ENCODE results near the gene STK32A.
A peak's percentile ranks its signal among the peaks of the same experiment; 100 is the strongest.

The STK32A gene

DNA sequence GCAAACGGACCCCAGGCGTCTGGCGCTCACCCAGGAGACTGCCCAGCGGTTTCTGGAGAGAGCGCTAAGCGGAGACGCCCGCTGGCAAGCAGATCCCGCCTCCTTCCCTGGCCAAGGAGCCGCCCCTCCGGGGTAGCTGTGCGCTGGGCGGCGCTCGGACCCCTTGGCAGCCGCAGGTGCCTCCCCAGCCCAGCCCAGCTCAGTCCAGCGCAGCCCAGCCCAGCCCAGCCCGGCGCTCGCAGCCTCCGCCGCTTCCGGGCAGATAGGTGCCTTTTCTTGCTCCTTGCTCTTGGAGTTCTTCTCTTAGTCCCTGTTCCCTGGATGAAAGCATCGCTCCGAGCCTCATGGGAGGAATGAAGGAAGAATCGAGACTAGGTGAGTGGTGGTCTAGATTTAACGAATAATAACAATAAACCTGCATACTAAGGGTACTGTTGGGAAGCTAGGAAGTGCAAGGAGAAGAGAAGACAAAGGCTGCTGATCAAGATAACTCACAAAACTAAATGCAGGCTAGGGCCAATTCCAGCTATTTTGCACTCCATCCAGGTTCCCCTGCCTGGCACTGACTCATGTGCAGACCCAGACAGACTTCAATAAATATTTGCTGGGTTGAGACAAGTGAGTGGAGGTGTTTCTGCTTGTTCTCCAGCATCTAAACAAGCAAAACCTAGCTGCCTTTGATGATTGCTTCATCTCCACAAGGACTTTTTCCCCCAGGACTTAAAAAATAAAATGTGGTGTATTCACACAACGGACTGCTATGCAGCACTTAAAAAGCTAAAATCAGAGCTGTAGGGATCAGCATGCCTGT lies at the start of gene STK32A:
Gene STK32A (plus strand): TSS at position 202 of the 811 bp plus-strand sequence. CDS start 4,609 bp downstream, outside the sequence.
- DNase-seq (ENCODE audit: low spot score) = no peak
- in situ Hi-C loops (cut with MboI; ENCODE audit: low pct_unique_long_range_greater_than_20kb, low sequenced_read_pairs, unreplicated experiment) = no loop called here
- TF ChIP-seq, protein P1, sequence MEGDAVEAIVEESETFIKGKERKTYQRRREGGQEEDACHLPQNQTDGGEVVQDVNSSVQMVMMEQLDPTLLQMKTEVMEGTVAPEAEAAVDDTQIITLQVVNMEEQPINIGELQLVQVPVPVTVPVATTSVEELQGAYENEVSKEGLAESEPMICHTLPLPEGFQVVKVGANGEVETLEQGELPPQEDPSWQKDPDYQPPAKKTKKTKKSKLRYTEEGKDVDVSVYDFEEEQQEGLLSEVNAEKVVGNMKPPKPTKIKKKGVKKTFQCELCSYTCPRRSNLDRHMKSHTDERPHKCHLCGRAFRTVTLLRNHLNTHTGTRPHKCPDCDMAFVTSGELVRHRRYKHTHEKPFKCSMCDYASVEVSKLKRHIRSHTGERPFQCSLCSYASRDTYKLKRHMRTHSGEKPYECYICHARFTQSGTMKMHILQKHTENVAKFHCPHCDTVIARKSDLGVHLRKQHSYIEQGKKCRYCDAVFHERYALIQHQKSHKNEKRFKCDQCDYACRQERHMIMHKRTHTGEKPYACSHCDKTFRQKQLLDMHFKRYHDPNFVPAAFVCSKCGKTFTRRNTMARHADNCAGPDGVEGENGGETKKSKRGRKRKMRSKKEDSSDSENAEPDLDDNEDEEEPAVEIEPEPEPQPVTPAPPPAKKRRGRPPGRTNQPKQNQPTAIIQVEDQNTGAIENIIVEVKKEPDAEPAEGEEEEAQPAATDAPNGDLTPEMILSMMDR (IDR thresholded peaks at IDR 0.05; ENCODE audit: extremely low read depth, insufficient read depth, missing control alignments) = no peak

DNA sequence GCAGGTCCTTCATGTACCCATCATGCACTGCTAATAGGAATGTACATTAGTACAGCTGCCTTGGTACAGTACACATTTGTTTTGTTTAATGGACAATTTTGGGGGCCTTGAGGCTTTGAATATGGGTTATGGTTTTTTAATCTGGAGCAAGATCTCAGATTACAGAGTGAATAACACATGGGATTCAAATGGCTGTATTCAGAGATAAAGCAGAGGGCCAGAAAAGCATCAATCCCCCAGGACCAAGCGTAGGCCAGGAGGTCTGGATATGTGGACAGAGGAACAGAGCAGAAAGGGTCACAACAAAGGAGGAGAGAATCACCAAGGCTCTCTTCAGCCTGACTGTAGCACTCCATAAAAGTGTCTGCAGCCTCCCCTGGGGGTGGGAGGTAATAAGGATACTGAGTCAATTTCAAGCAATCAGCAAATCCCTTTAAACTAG lies 47.7 kb upstream of the STK32A start:
- TF ChIP-seq, protein P1 (IDR thresholded peaks at IDR 0.05; ENCODE audit: extremely low read depth, insufficient read depth, missing control alignments) = no peak
- DNase-seq (ENCODE audit: low spot score) = no peak
- in situ Hi-C loops (cut with MboI; ENCODE audit: low pct_unique_long_range_greater_than_20kb, low sequenced_read_pairs, unreplicated experiment) = loop anchor here (25.0 kb wide), 1 partner anchor 650 kb away; no protein-coding TSS in a partner anchor

DNA sequence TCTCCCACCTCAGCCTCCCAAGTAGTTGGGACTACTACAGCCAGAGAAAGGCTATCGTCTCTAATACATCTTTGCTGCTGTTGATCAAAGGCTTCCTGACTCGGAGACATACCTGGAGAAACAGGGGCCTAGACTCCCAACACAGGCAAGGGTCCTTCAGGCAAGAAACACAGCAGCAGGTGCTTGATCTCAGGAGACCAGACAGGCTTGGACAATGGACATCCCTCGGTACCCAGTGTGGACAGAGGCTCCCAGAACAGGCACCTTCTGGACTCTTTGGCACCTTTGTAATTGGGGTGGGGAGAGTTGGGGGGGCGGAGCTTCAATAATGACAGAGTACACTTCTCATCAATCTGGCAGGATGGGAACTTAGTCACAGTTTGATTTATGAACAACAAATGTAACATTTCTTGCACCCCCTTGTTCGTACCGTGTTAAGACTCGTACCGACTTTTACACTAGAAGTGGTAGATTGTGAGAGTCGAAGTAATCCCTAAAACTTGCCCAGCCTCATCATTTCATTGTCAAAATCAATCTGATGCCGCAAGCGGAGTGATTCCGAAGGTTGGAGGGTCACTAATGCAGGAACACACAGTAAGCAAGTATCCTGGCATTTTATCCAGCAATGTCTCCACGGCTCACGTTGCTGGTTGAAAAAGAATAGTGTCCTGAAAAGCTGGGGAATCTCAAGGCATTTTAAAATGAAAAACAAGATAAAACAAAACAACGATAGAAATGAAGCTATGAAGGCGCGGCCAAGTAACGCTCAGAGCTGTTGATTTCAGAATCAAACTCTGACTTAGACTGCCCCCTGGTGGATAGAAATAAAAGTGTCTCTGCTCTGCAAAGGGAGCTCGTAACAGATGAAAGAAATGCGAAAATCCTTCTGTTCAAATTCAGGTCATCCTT lies 46.4 kb upstream of the STK32A start:
- TF ChIP-seq, protein P1 (IDR thresholded peaks at IDR 0.05; ENCODE audit: extremely low read depth, insufficient read depth, missing control alignments) = peak; percentile 69
- in situ Hi-C loops (cut with MboI; ENCODE audit: low pct_unique_long_range_greater_than_20kb, low sequenced_read_pairs, unreplicated experiment) = loop anchor here (25.0 kb wide), 1 partner anchor 651 kb away; no protein-coding TSS in a partner anchor
- peak; percentile 43 for DNase-seq (ENCODE audit: low spot score)

DNA sequence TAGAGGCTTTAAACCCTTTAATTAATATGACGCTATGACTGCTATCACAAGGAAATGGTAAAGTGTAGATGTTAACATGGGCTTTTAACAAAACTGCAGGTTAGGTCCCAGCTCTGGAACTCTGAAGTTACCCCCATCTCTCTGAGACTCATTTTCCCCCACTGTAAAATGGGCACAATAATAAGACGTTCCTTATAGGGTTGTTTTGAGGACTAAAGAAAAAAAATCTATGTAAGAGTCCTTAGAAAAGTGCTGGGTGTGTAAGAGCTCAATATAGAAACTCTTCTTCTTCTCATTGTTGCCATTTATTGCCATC lies 45.8 kb upstream of the STK32A start:
- no peak for DNase-seq (ENCODE audit: low spot score)
- in situ Hi-C loops (cut with MboI; ENCODE audit: low pct_unique_long_range_greater_than_20kb, low sequenced_read_pairs, unreplicated experiment) = loop anchor here (25.0 kb wide), 1 partner anchor 652 kb away; no protein-coding TSS in a partner anchor

DNA sequence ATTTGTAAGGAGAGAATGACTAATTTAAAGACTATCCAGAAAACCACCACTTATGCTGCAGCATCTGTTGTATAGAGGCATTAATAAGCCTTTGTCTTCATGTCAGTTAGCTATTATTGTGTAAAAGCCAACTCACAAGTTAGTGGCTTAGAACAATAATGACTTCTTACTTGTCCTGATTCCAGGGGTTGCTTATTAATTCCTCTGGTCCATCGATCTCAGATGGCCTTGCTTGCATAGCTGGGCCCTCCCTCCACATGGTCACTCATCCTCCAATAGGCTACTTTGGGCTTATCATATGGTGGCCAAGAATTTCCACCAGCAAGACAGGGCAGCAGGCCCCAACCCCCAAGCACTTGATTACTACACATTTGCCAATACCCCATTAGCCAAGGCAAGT lies 44.5 kb upstream of the STK32A start:
- in situ Hi-C loops (cut with MboI; ENCODE audit: low pct_unique_long_range_greater_than_20kb, low sequenced_read_pairs, unreplicated experiment) = loop anchor here (25.0 kb wide), 1 partner anchor 653 kb away; no protein-coding TSS in a partner anchor
- TF ChIP-seq, protein P1 (IDR thresholded peaks at IDR 0.05; ENCODE audit: extremely low read depth, insufficient read depth, missing control alignments) = no peak
- DNase-seq (ENCODE audit: low spot score) = no peak

More for the DNA sequence above, 45.8 kb upstream of the STK32A start:
- TF ChIP-seq, protein P1 (IDR thresholded peaks at IDR 0.05; ENCODE audit: extremely low read depth, insufficient read depth, missing control alignments) = no peak

DNA sequence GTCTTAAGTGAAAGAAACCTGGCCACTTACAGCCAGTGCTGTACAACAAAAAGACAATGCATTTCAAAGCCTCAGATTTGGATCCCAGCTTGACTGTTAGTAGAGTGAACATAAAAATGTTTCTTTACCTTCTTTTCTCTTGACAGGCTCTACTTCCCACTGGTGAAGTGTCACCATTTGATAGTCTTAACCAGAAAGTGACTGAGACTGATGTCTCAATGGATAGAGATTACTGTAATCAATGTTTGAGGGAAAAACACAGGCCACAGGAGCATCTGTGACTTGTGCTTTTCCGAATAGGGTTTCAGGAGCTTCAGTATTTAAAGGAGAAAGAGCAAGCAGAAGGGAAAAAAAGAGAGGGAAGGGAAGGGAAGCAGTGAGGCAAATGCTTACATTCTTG lies 41.7 kb upstream of the STK32A start:
- in situ Hi-C loops (cut with MboI; ENCODE audit: low pct_unique_long_range_greater_than_20kb, low sequenced_read_pairs, unreplicated experiment) = loop anchor here (25.0 kb wide), 1 partner anchor 656 kb away; no protein-coding TSS in a partner anchor
- DNase-seq (ENCODE audit: low spot score) = no peak
- TF ChIP-seq, protein P1 (IDR thresholded peaks at IDR 0.05; ENCODE audit: extremely low read depth, insufficient read depth, missing control alignments) = no peak
